K562 (cell line): ENCODE results near the gene HOXA11. TPM values are rescaled to one million over a fixed set of nuclear protein-coding genes. Genes with fewer than 3 reads are reported as not detected.
A peak's percentile ranks its signal among the peaks of the same experiment; 100 is the strongest.

Source experiments
- ATAC-seq: fragments of 200-7000 bp; cut with Tn5 transposase; 3 replicates; pipeline ENCODE4 v1.9.1; 2020; ENCODE audit warnings: moderate library complexity
- BruUV-seq: library from RNA; stranded (reverse); fragments of 400-500 nt; replicated peaks from 2 replicates; lab custom pipeline; 2021; lab: Mats Ljungman, UMichigan
- CTCF ChIA-PET: fragments of 300-600 bp; formaldehyde crosslinking; extraction: SDS; loops from one replicate; lab custom pipeline; 2021; ENCODE audit warnings: low intra/inter-chr PET ratio; lab: Yijun Ruan, JAX
- POLR2A ChIA-PET: fragments of 300-600, 350-650 bp; sonication (Branson Sonifier 250); formaldehyde crosslinking; extraction: SDS; loops from one replicate; lab custom pipeline; 2021; ENCODE audit warnings: antibody characterized with exemption, inconsistent platforms; lab: Yijun Ruan, JAX
- DNase-seq, 4 experiments: peaks; one replicate each; pipeline versions ENCODE4 v3.0.0 to v3.0.0-alpha.2; 2011 to 2018; ENCODE audit warnings: low spot score in 3 of 4, mixed read lengths in 3 of 4; ENCODE audit errors: extremely low read depth in 1 of 4
- FAIRE-seq: peaks from 2 replicates; lab custom pipeline; 2011; peaks lifted over from hg19 to GRCh38; lab: Jason Lieb, UNC
- H2AFZ ChIP-seq: 2 replicates; pipeline ENCODE4 v1.6.0; 2011; ENCODE audit warnings: low read depth, low read length, control low read depth, inconsistent platforms
- H3K27ac ChIP-seq: fragments of 200-600 bp; 3 replicates; pipeline ENCODE4 v1.8.0; 2011; ENCODE audit warnings: low read depth, mild to moderate bottlenecking, control low read depth, inconsistent platforms, low read length, moderate library complexity, mixed read lengths; ENCODE audit errors: extremely low read depth
- H3K27me3 ChIP-seq, 2 experiments: fragments of 300-600 bp in 1 of 2; 2 replicates in 1 of 2; 3 replicates in 1 of 2; pipeline versions ENCODE4 v1.6.0 to v1.8.0; 2011; ENCODE audit warnings: inconsistent platforms in 2 of 2, low read length in 2 of 2, mild to moderate bottlenecking in 1 of 2, mixed read lengths in 1 of 2, moderate library complexity in 1 of 2; ENCODE audit not compliant: control insufficient read depth in 2 of 2, insufficient read depth in 2 of 2
- H3K36me3 ChIP-seq: fragments of 300-600 bp; 3 replicates; pipeline ENCODE4 v1.8.0; 2011; ENCODE audit warnings: mild to moderate bottlenecking, low read length, inconsistent platforms; ENCODE audit not compliant: control insufficient read depth, insufficient read depth
- H3K4me1 ChIP-seq, 2 experiments: fragments of 200-600 bp in 1 of 2; replicated peaks in 1 of 2; 2 replicates in 1 of 2; 3 replicates in 1 of 2; pipeline versions ENCODE4 v1.5.1 to v1.8.0; 2011; ENCODE audit warnings: inconsistent platforms in 2 of 2, low read length in 2 of 2, mild to moderate bottlenecking in 1 of 2, mixed read lengths in 1 of 2, moderate library complexity in 1 of 2; ENCODE audit not compliant: control insufficient read depth in 2 of 2, insufficient read depth in 2 of 2
- H3K4me2 ChIP-seq: 2 replicates; pipeline ENCODE4 v1.6.1; 2011; ENCODE audit warnings: low read length, control low read depth, inconsistent platforms, mixed read lengths; ENCODE audit not compliant: insufficient read depth
- H3K4me3 ChIP-seq: fragments of 200-600 bp; sonication (generic), shearing (Covaris generic); 2 replicates; pipeline ENCODE4 v1.5.1; 2016; ENCODE audit warnings: control low read depth, inconsistent platforms
- H3K79me2 ChIP-seq: fragments of 200-600 bp; 3 replicates; pipeline ENCODE4 v1.8.0; 2011; ENCODE audit warnings: low read length, inconsistent platforms; ENCODE audit not compliant: control insufficient read depth, insufficient read depth
- H3K9ac ChIP-seq, 2 experiments: 2 replicates each; pipeline versions ENCODE4 v1.6.0 to v1.6.1; 2011; ENCODE audit warnings: low read depth in 2 of 2, low read length in 2 of 2, control low read depth in 1 of 2, inconsistent platforms in 1 of 2, mild to moderate bottlenecking in 1 of 2, mixed read lengths in 1 of 2; ENCODE audit not compliant: insufficient read depth in 1 of 2
- H3K9me1 ChIP-seq: one replicate; pipeline ENCODE4 v1.6.0; 2011; ENCODE audit warnings: inconsistent platforms, mild to moderate bottlenecking, low read length, moderate library complexity; ENCODE audit not compliant: control insufficient read depth, insufficient read depth
- H3K9me3 ChIP-seq: replicated peaks from 2 replicates; pipeline ENCODE4 v1.5.1; 2011; ENCODE audit warnings: low read depth, low read length, inconsistent platforms; ENCODE audit not compliant: control insufficient read depth, insufficient read depth
- H4K20me1 ChIP-seq: replicated peaks from 2 replicates; pipeline ENCODE4 v1.6.1; 2011; ENCODE audit warnings: low read length, inconsistent platforms, mixed read lengths; ENCODE audit not compliant: control insufficient read depth, insufficient read depth
- CBFA2T2 ChIP-seq: fragments of 450-650 bp; conservative IDR thresholded peaks from 2 replicates; pipeline ENCODE4 v1.6.1; 2017; ENCODE audit warnings: mild to moderate bottlenecking
- CTCF ChIP-seq, 3 experiments: IDR thresholded peaks in 2 of 3; conservative IDR thresholded peaks in 1 of 3; 2 replicates each; pipeline ENCODE4 v1.5.1; 2011 to 2012; ENCODE audit warnings: low read length in 3 of 3, mild to moderate bottlenecking in 3 of 3, control low read depth in 2 of 3, improper control_type of control experiment in 1 of 3, inconsistent platforms in 1 of 3, low read depth in 1 of 3, mixed read lengths in 1 of 3, moderate library complexity in 1 of 3; ENCODE audit not compliant: insufficient read depth in 2 of 3
- GABPA ChIP-seq: fragments of 200-800 bp; sonication (Bioruptor generic); conservative IDR thresholded peaks from 2 replicates; pipeline ENCODE4 v1.6.1; 2016; ENCODE audit warnings: low read depth, missing genetic modification characterization, missing compliant biosample characterization
- MBD1 ChIP-seq: fragments of 250-450 bp; sonication (Bioruptor Pico); IDR thresholded peaks from 2 replicates; pipeline ENCODE4 v1.8.0; 2022; ENCODE audit warnings: inconsistent platforms
- ZNF318 ChIP-seq, 2 experiments: fragments of 450-650 bp; IDR thresholded peaks; 2 replicates each; pipeline ENCODE4 v1.6.1; 2016; ENCODE audit warnings: mild to moderate bottlenecking in 2 of 2, borderline replicate concordance in 1 of 2, low read depth in 1 of 2, moderate library complexity in 1 of 2
- ZNF583 ChIP-seq: fragments of 250-450 bp; sonication (Bioruptor Pico); IDR thresholded peaks from 2 replicates; pipeline ENCODE4 v1.4.0; 2020
- ZNF589 ChIP-seq: fragments of 200-800 bp; sonication (Bioruptor generic); IDR thresholded peaks from 2 replicates; pipeline ENCODE4 v1.6.1; 2016; ENCODE audit warnings: low read depth, missing genetic modification characterization, missing compliant biosample characterization
- ZNF668 ChIP-seq: fragments of 250-450 bp; sonication (Bioruptor Pico); IDR thresholded peaks from 2 replicates; pipeline ENCODE4 v1.8.0; 2022; ENCODE audit warnings: mild to moderate bottlenecking, inconsistent platforms
- WGBS: fragments of 100-300 bp; shearing (Covaris generic); methylation state at CpG from one replicate; pipeline ENCODE4 v1.1.6; 2016; ENCODE audit warnings: low coverage, mixed read lengths; ENCODE audit not compliant: insufficient coverage; ENCODE audit errors: missing lambda C conversion rate; 5-methylcytosine and 5-hydroxymethylcytosine counted together
- in situ Hi-C: fragments of 300-500 bp; cut with MboI; formaldehyde crosslinking; loops from 4 replicates; pipeline ENCODE4 v1.15.0; 2018; ENCODE audit warnings: inconsistent platforms, mixed read lengths
- intact Hi-C: fragments of 100-400 bp; cut with micrococcal nuclease; formaldehyde crosslinking; loops from 2 replicates; pipeline ENCODE4 v1.14.2; 2022
- polyA plus RNA-seq, 8 experiments: library from polyadenylated mRNA; depleted of rRNA in 4 of 8; stranded (reverse) in 5 of 8; unstranded in 3 of 8; fragments of >200 nt; fragmentation: Nextera tagmentation in 2 of 8; fragmentation: Illumina TruSeq in 1 of 8; extraction: Ambion mirVana in 2 of 8; extraction: Trizol in 1 of 8; gene quantifications; 2 replicates each; pipeline versions ENCODE4 v1.2.1 to v1.2.3, GENCODE V29; 2011 to 2014; ENCODE audit warnings: inconsistent platforms in 1 of 8, missing spikeins in 1 of 8
- total RNA-seq, 7 experiments: library from RNA; depleted of rRNA in 6 of 7; stranded (reverse); fragments of >200 nt in 6 of 7; fragmentation: Illumina TruSeq in 2 of 7; extraction: Trizol in 2 of 7; gene quantifications; 2 replicates each; pipeline versions ENCODE4 v1.2.1 to v1.2.3, GENCODE V29; 2011 to 2021; ENCODE audit warnings: low replicate concordance in 1 of 7

HOXA11 gene
- total and polyA plus RNA-seq, 9 of the 15 experiments (the other 6 are each of a cell fraction or from before 2014, with no cell fraction given), result not detected

- Histone ChIP-seq H3K4me1 (peaks cover 0 to 19% of the 10 kb centered on the region in 2 experiments; a peak in 2 of 5 replicates), H3K27ac (no peak overlapping the region), H3K9me1 (no peaks in the 10 kb centered on the region), H2AFZ (no peak overlapping the region), H3K79me2 (no peaks in the 10 kb centered on the region), H3K27me3 (peaks cover 43 to 78% of the 10 kb centered on the region in 2 experiments), H3K4me3 (no peak overlapping the region), H4K20me1 (no peaks in the 10 kb centered on the region), H3K4me2 (no peak overlapping the region), H3K9me3 (no peaks in the 10 kb centered on the region; the same call in 1 of the 2 replicates), H3K9ac (no peak overlapping the region), H3K36me3 (no peaks in the 10 kb centered on the region)
- in situ Hi-C loops, result no loop called here
- ChIA-PET CTCF (interaction anchor here (0.6 kb wide), 1 partner anchor 411 kb away, joined by 3 read pairs; no protein-coding TSS in a partner anchor), POLR2A (no interaction called here)
- ATAC-seq (peak; percentile 94), DNase-seq (peak; percentile 71 to 85 (median 81)), FAIRE-seq (no peak)
- intact Hi-C loops, result no loop called here
- BruUV-seq, result no TSS peak
- 39% methylated on average over 38 of the region's 56 CpGs for WGBS
- no peak for TF ChIP-seq ZNF668
- TF ChIP-seq MBD1 (CRISPR knock-in tag), result peak; percentile 75; the same call in 1 of the 2 replicates
- TF ChIP-seq CTCF (IDR thresholded peaks at IDR 0.05 in 2 of 3, conservative IDR thresholded peaks at IDR 0.05 in 1 of 3; ENCODE audit: insufficient read depth in 2 of 3, low read depth in 1 of 3, low read length in 3 of 3), result peak; percentile 65 to 83 (median 77)
- TF ChIP-seq CBFA2T2, result no peak
- TF ChIP-seq ZNF318 (IDR thresholded peaks at IDR 0.05; ENCODE audit: borderline replicate concordance in 1 of 2, low read depth in 1 of 2), result no peak
- TF ChIP-seq ZNF589 (CRISPR knock-in tag), result no peak
- TF ChIP-seq GABPA (tag), result no peak
- no peak for TF ChIP-seq ZNF583 (CRISPR knock-in tag)
Observed at GRCh38 chr7:27179503-27180430, 5.3 kb downstream of the HOXA11 start.
